Stimulated activated CD8-positive, alpha-beta memory T cell treated with anti-CD3 and anti-CD28 coated beads, Interleukin-7, amount 100 ng/mL, for 1 hour (primary cell): ENCODE data around the gene MYO5B.
A peak's percentile ranks its signal among the peaks of the same experiment; 100 is the strongest.
"Not testable (repeated sequence)": the region's sequence is repeated elsewhere in the genome, so short reads cannot be mapped to it uniquely, and the experiment has no call there.

Source experiments
- DNase-seq, 2 donors: peaks; one replicate each; pipeline ENCODE4 v3.0.0-alpha.2; 2020; ENCODE audit warnings: low read depth in 2 of 2

MYO5B gene

GRCh38 chr18:49922228-49922627 lies 272.7 kb downstream of the MYO5B start:
- DNase-seq = no peak

- DNase-seq = no peak
Observed at GRCh38 chr18:49921318-49921985, 273.5 kb downstream of the MYO5B start.

GRCh38 chr18:49920731-49921130 lies 274.2 kb downstream of the MYO5B start:
- DNase-seq = no peak

GRCh38 chr18:49917742-49918141 lies 277.2 kb downstream of the MYO5B start:
- DNase-seq = no peak

- DNase-seq = no peak
Observed at GRCh38 chr18:49915352-49915751, 279.6 kb downstream of the MYO5B start.

GRCh38 chr18:49913221-49913620 lies 281.7 kb downstream of the MYO5B start:
- DNase-seq = no peak

- no peak for DNase-seq
Observed at GRCh38 chr18:49911427-49911826, 283.5 kb downstream of the MYO5B start.

GRCh38 chr18:49910986-49911385 lies 284.0 kb downstream of the MYO5B start:
- no peak for DNase-seq

GRCh38 chr18:49910019-49910418 lies 284.9 kb downstream of the MYO5B start:
- no peak for DNase-seq

GRCh38 chr18:49907346-49907929 lies 287.5 kb downstream of the MYO5B start:
- no peak for DNase-seq

GRCh38 chr18:49905771-49906170 lies 289.2 kb downstream of the MYO5B start:
- no peak for DNase-seq

- no peak for DNase-seq
Observed at GRCh38 chr18:49904871-49905555, 289.9 kb downstream of the MYO5B start.

- DNase-seq = no peak
Observed at GRCh38 chr18:49901862-49902340, 293.0 kb downstream of the MYO5B start.

GRCh38 chr18:49899657-49900330 lies 295.2 kb downstream of the MYO5B start:
- DNase-seq = no peak

- peak; percentile 21 to 29 for DNase-seq
Observed at GRCh38 chr18:49898421-49898820, 296.5 kb downstream of the MYO5B start.

- no peak for DNase-seq
Observed at GRCh38 chr18:49894517-49895226, 300.3 kb downstream of the MYO5B start.

- no peak for DNase-seq
Observed at GRCh38 chr18:49893036-49893435, 301.9 kb downstream of the MYO5B start.

- DNase-seq = no peak
Observed at GRCh38 chr18:49892148-49892924, 302.6 kb downstream of the MYO5B start.

GRCh38 chr18:49890041-49890440 lies 304.9 kb downstream of the MYO5B start:
- DNase-seq = no peak

GRCh38 chr18:49889552-49889951 lies 305.4 kb downstream of the MYO5B start:
- DNase-seq = not testable (repeated sequence)
